Measurements from ENCODE around the gene INPP1.

INPP1 gene

GRCh38 chr2:190350371-190350770, 7.0 kb downstream of the INPP1 start:
- no peak for TF ChIP-seq CSRNP3 (CRISPR knock-in tag; IDR thresholded peaks at IDR 0.05)
- TF ChIP-seq ZFP3 (CRISPR knock-in tag; IDR thresholded peaks at IDR 0.05), result no peak
- TF ChIP-seq BACH2 (CRISPR knock-in tag; IDR thresholded peaks at IDR 0.05; ENCODE audit: borderline replicate concordance), result no peak
- TF ChIP-seq ISL1 (CRISPR knock-in tag; IDR thresholded peaks at IDR 0.05), result no peak
- TF ChIP-seq ZNF8 (CRISPR knock-in tag; IDR thresholded peaks at IDR 0.05), result no peak
- no peak for TF ChIP-seq ARNTL (CRISPR knock-in tag; IDR thresholded peaks at IDR 0.05; ENCODE audit: borderline replicate concordance, low read depth)
- no peak for TF ChIP-seq TCF4 (CRISPR knock-in tag; IDR thresholded peaks at IDR 0.05; ENCODE audit: borderline replicate concordance)
- TF ChIP-seq ZNF565 (CRISPR knock-in tag; conservative IDR thresholded peaks at IDR 0.05; ENCODE audit: low read depth), result no peak
- ATAC-seq, result no peak

DNA sequence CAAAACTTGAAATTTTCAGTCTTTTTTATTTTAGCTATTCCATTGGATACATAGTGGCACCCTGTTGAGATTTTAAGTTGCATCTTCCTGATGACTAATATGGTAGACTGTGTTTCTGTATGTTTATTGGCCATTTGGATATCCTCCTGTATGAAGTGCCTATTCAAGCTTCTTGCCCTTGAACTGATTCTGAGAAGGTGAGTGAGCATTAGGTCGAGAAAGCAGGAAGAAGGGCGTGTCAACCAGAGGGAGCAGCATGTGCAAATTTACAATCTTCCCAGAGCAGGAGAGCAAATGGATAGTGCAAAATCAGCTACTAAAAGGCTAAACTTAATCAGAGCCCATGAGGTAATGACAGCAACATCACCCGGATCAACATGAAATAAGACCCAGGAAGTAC, 8.6 kb downstream of the INPP1 start:
- ATAC-seq, result no peak
- TF ChIP-seq TCF4 (CRISPR knock-in tag; IDR thresholded peaks at IDR 0.05; ENCODE audit: borderline replicate concordance) (no peak), CSRNP3 (CRISPR knock-in tag; IDR thresholded peaks at IDR 0.05) (no peak), ZNF565 (CRISPR knock-in tag; conservative IDR thresholded peaks at IDR 0.05; ENCODE audit: low read depth) (no peak), SNAI2 (CRISPR knock-in tag; IDR thresholded peaks at IDR 0.05) (no peak), ZNF8 (CRISPR knock-in tag; IDR thresholded peaks at IDR 0.05) (no peak), ESRRG (CRISPR knock-in tag; IDR thresholded peaks at IDR 0.05) (no peak), RARB (CRISPR knock-in tag; IDR thresholded peaks at IDR 0.05) (no peak), TOX (CRISPR knock-in tag; IDR thresholded peaks at IDR 0.05; ENCODE audit: borderline replicate concordance) (no peak), ZFP30 (CRISPR knock-in tag; IDR thresholded peaks at IDR 0.05) (no peak), ZC3H10 (CRISPR knock-in tag; IDR thresholded peaks at IDR 0.05) (no peak), OSR1 (CRISPR knock-in tag; IDR thresholded peaks at IDR 0.05) (no peak), ARNTL (CRISPR knock-in tag; IDR thresholded peaks at IDR 0.05; ENCODE audit: borderline replicate concordance, low read depth) (no peak), POU6F1 (CRISPR knock-in tag; IDR thresholded peaks at IDR 0.05; ENCODE audit: borderline replicate concordance, low read depth) (no peak), BACH2 (CRISPR knock-in tag; IDR thresholded peaks at IDR 0.05; ENCODE audit: borderline replicate concordance) (no peak), PPARA (CRISPR knock-in tag; IDR thresholded peaks at IDR 0.05; ENCODE audit: borderline replicate concordance) (no peak)
- TF ChIP-seq, protein P1, sequence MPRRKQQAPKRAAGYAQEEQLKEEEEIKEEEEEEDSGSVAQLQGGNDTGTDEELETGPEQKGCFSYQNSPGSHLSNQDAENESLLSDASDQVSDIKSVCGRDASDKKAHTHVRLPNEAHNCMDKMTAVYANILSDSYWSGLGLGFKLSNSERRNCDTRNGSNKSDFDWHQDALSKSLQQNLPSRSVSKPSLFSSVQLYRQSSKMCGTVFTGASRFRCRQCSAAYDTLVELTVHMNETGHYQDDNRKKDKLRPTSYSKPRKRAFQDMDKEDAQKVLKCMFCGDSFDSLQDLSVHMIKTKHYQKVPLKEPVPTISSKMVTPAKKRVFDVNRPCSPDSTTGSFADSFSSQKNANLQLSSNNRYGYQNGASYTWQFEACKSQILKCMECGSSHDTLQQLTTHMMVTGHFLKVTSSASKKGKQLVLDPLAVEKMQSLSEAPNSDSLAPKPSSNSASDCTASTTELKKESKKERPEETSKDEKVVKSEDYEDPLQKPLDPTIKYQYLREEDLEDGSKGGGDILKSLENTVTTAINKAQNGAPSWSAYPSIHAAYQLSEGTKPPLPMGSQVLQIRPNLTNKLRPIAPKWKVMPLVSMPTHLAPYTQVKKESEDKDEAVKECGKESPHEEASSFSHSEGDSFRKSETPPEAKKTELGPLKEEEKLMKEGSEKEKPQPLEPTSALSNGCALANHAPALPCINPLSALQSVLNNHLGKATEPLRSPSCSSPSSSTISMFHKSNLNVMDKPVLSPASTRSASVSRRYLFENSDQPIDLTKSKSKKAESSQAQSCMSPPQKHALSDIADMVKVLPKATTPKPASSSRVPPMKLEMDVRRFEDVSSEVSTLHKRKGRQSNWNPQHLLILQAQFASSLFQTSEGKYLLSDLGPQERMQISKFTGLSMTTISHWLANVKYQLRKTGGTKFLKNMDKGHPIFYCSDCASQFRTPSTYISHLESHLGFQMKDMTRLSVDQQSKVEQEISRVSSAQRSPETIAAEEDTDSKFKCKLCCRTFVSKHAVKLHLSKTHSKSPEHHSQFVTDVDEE (CRISPR knock-in tag; IDR thresholded peaks at IDR 0.05), result no peak
- TF ChIP-seq, protein P2, sequence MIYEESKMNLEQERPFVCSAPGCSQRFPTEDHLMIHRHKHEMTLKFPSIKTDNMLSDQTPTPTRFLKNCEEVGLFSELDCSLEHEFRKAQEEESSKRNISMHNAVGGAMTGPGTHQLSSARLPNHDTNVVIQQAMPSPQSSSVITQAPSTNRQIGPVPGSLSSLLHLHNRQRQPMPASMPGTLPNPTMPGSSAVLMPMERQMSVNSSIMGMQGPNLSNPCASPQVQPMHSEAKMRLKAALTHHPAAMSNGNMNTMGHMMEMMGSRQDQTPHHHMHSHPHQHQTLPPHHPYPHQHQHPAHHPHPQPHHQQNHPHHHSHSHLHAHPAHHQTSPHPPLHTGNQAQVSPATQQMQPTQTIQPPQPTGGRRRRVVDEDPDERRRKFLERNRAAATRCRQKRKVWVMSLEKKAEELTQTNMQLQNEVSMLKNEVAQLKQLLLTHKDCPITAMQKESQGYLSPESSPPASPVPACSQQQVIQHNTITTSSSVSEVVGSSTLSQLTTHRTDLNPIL (CRISPR knock-in tag; IDR thresholded peaks at IDR 0.05; ENCODE audit: low read depth), result no peak

DNA sequence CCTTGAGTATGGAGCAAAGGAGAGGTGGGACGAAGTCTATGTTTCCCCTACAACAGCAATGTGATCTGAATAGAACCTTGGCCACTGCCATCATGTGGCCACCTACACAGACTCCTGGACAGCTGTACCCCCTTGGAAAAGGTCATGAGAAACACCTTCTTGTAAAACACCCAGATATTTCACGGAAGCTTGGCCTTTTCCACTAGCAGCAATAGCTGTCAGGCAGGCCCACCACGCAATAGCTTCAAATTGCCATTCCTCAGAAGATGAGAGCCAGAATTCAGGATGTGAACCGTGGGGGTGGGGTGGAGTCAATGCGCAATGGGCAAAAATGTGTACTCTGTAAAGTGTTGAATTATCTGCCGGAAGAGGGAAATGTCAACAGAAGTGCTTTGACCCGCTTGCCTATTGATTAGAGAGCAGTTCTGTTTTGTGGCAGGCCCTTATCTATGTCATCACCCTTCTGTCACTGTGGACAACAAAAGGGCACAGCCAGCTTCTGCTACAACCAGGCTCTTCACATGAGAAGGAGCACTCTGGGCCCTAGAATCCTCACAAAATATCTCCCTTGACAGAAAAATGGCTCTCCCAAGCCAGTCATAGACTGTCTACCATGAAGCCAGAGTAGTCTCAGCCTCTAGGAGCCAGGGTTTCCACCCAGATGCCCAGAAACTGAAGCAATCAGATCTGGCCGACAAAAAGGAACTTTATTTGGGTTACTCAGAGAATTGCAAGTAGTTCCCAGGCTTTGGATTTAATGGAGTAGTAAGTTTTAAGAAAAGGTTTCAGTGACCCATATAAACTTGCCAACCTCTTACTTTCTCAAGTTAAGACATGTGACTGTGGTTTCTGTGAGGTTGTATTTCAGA, 9.5 kb downstream of the INPP1 start:
- no peak; the same call in 2 of the 3 replicates for ATAC-seq
- no peak for TF ChIP-seq PPARA (CRISPR knock-in tag; IDR thresholded peaks at IDR 0.05; ENCODE audit: borderline replicate concordance)
- TF ChIP-seq GLIS3 (CRISPR knock-in tag; IDR thresholded peaks at IDR 0.05), result no peak
- 0 out of 2 replicates have a peak, but pooled peaks have one; percentile 15 for TF ChIP-seq TCF4 (CRISPR knock-in tag; IDR thresholded peaks at IDR 0.05; ENCODE audit: borderline replicate concordance)
- TF ChIP-seq RARB (CRISPR knock-in tag; IDR thresholded peaks at IDR 0.05), result no peak
- TF ChIP-seq ZC3H10 (CRISPR knock-in tag; IDR thresholded peaks at IDR 0.05), result no peak
- TF ChIP-seq CSRNP3 (CRISPR knock-in tag; IDR thresholded peaks at IDR 0.05), result no peak
- no peak for TF ChIP-seq BACH2 (CRISPR knock-in tag; IDR thresholded peaks at IDR 0.05; ENCODE audit: borderline replicate concordance)
- TF ChIP-seq, protein P1 (CRISPR knock-in tag; IDR thresholded peaks at IDR 0.05), result 0 out of 2 replicates have a peak, but pooled peaks have one; percentile 39
- no peak for TF ChIP-seq SNAI2 (CRISPR knock-in tag; IDR thresholded peaks at IDR 0.05)
- no peak for TF ChIP-seq ARNTL (CRISPR knock-in tag; IDR thresholded peaks at IDR 0.05; ENCODE audit: borderline replicate concordance, low read depth)
- no peak for TF ChIP-seq TOX (CRISPR knock-in tag; IDR thresholded peaks at IDR 0.05; ENCODE audit: borderline replicate concordance)
